Measurements from ENCODE around the gene DYNC2H1. TPM values are rescaled to one million over a fixed set of nuclear protein-coding genes. Genes with fewer than 3 reads are reported as not detected.

Gene DYNC2H1
- total RNA-seq, 6 experiments from 2014 or later, result 10.9 to 14.0 (median 12.3) TPM

DNA sequence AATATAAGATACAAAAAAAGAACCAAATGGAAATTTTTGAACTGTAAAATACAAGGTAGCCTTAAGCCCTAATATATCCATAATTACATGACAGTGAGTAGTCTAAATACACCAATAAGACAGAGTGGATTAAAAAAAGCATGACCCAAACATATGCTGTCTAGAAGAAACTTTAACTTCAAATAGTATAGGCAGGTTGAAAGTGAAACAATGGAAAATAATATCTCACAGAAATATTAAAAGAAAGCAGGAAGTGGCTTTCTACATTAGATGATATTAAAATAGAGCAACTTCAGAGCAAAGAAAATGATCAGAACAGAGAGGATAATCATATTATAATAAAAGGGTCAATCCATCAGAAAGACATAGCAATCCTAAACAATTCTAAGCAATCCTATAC is 39.1 kb upstream of the DYNC2H1 start:
- no peak for DNase-seq
- H3K9me3 Mint-ChIP-seq, result no peaks in the 10 kb centered on the region
- TF ChIP-seq CTCF (IDR thresholded peaks at IDR 0.05), result no peak
- peaks cover 20% of the 10 kb centered on the region for H3K4me1 Mint-ChIP-seq (ENCODE audit: low read depth)
- peaks cover 39% of the 10 kb centered on the region for H3K36me3 Mint-ChIP-seq (ENCODE audit: low read depth)
- H3K27me3 Mint-ChIP-seq (ENCODE audit: insufficient read depth), result no peaks in the 10 kb centered on the region
- no peak overlapping the region for H3K4me3 Mint-ChIP-seq
- H3K27ac Mint-ChIP-seq, result no peak overlapping the region

GRCh38 chr11:103071008-103071407 is 38.2 kb upstream of the DYNC2H1 start:
- no peaks in the 10 kb centered on the region for H3K9me3 Mint-ChIP-seq
- no peak overlapping the region for H3K27ac Mint-ChIP-seq
- no peak for DNase-seq
- peaks cover 20% of the 10 kb centered on the region for H3K4me1 Mint-ChIP-seq (ENCODE audit: low read depth)
- TF ChIP-seq CTCF (IDR thresholded peaks at IDR 0.05), result no peak
- H3K4me3 Mint-ChIP-seq, result no peak overlapping the region
- H3K27me3 Mint-ChIP-seq (ENCODE audit: insufficient read depth), result no peaks in the 10 kb centered on the region
- H3K36me3 Mint-ChIP-seq (ENCODE audit: low read depth), result peaks cover 41% of the 10 kb centered on the region

DNA sequence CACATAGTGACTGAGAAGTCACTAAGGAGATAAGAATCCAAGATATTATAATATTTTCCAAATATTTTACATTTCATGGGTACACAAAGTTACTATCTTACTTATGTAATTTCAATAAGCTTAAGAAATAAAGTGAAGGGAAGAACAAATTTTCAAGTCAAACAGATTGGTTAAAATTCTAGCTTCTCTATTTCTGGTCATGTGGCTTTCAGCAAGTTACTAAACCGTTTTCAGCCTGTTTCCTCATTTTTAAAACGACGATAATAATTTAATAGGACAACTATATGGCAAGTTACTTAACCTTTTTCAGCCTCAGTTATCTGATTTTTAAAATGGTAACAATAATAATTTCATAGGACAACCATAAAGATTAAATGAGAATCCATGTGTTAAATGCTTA is 32.9 kb upstream of the DYNC2H1 start:
- no peak for TF ChIP-seq CTCF (IDR thresholded peaks at IDR 0.05)
- no peaks in the 10 kb centered on the region for H3K27me3 Mint-ChIP-seq (ENCODE audit: insufficient read depth)
- no peak overlapping the region for H3K4me3 Mint-ChIP-seq
- peaks cover 29% of the 10 kb centered on the region for H3K4me1 Mint-ChIP-seq (ENCODE audit: low read depth)
- H3K9me3 Mint-ChIP-seq, result no peaks in the 10 kb centered on the region
- no peak overlapping the region for H3K27ac Mint-ChIP-seq
- peaks cover 39% of the 10 kb centered on the region for H3K36me3 Mint-ChIP-seq (ENCODE audit: low read depth)
- DNase-seq, result no peak

GRCh38 chr11:103077554-103077953 is 31.7 kb upstream of the DYNC2H1 start:
- Mint-ChIP-seq H3K4me1 (ENCODE audit: low read depth) (peaks cover 29% of the 10 kb centered on the region), H3K27ac (peak overlapping the region; percentile 14; the same call in 1 of the 2 replicates), H3K9me3 (no peaks in the 10 kb centered on the region), H3K36me3 (ENCODE audit: low read depth) (peaks cover 39% of the 10 kb centered on the region), H3K27me3 (ENCODE audit: insufficient read depth) (no peaks in the 10 kb centered on the region), H3K4me3 (no peak overlapping the region)
- no peak for TF ChIP-seq CTCF (IDR thresholded peaks at IDR 0.05)
- no peak for DNase-seq

DNA sequence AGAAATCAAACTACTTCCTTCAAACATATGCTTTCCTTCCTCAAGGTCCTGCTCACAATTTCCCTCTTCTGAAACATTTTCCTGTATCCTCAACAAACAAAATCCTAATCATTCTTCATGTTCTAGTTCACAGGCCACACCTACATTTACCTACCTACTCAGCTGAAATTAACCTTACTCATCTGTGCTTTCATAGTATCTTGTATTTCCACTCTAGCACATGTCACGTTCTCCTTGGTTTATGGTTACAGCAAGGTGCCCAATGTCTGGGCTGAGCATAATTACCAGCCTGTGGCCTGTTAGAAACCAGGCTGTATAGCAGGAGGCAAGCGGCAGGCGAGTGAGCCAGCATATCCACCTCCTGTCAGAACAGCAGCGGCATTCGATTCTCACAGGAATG is 30.5 kb upstream of the DYNC2H1 start:
- no peak for TF ChIP-seq CTCF (IDR thresholded peaks at IDR 0.05)
- DNase-seq, result no peak
- Mint-ChIP-seq H3K27ac (peak overlapping the region; percentile 4; the same call in 1 of the 2 replicates), H3K27me3 (ENCODE audit: insufficient read depth) (no peaks in the 10 kb centered on the region), H3K9me3 (no peaks in the 10 kb centered on the region), H3K36me3 (ENCODE audit: low read depth) (peaks cover 30% of the 10 kb centered on the region), H3K4me3 (no peak overlapping the region), H3K4me1 (ENCODE audit: low read depth) (peaks cover 29% of the 10 kb centered on the region)

GRCh38 chr11:103079833-103080232 is 29.4 kb upstream of the DYNC2H1 start:
- Mint-ChIP-seq H3K27ac (peak overlapping the region; percentile 13; the same call in 1 of the 2 replicates), H3K9me3 (no peaks in the 10 kb centered on the region), H3K4me1 (ENCODE audit: low read depth) (peaks cover 29% of the 10 kb centered on the region), H3K4me3 (no peak overlapping the region), H3K27me3 (ENCODE audit: insufficient read depth) (no peaks in the 10 kb centered on the region), H3K36me3 (ENCODE audit: low read depth) (peaks cover 22% of the 10 kb centered on the region)
- no peak for DNase-seq
- TF ChIP-seq CTCF (IDR thresholded peaks at IDR 0.05), result no peak

Data from HFFc6 (cell line).